K562 (cell line): ENCODE results near the gene CYBRD1. TPM values are rescaled to one million over a fixed set of nuclear protein-coding genes. Genes with fewer than 3 reads are reported as not detected.

ENCODE experiments used
- CEBPZ ChIP-seq: fragments of 150-350 bp; IDR thresholded peaks from 2 replicates; pipeline ENCODE4 v1.6.1; 2014; ENCODE audit warnings: low read depth, mild to moderate bottlenecking, low read length, borderline replicate concordance
- CUX1 ChIP-seq: fragments of 200-800 bp; sonication (Bioruptor generic); IDR thresholded peaks from 2 replicates; pipeline ENCODE4 v1.6.1; 2016; ENCODE audit warnings: missing genetic modification characterization, missing compliant biosample characterization
- ETV5 ChIP-seq: sonication (generic); formaldehyde crosslinking; IDR thresholded peaks from 2 replicates; pipeline ENCODE4 v1.4.0; 2020; ENCODE audit warnings: low read depth, mild to moderate bottlenecking, missing genetic modification reagents
- GTF2F1 ChIP-seq: IDR thresholded peaks from 2 replicates; pipeline ENCODE4 v1.6.1; 2011; ENCODE audit warnings: low read depth, low read length, improper control_type of control experiment
- HMGXB4 ChIP-seq: sonication (generic); formaldehyde crosslinking; IDR thresholded peaks from 2 replicates; pipeline ENCODE4 v1.8.1; 2023; ENCODE audit warnings: mild to moderate bottlenecking, missing genetic modification reagents
- MAX ChIP-seq: sonication (generic); formaldehyde crosslinking; IDR thresholded peaks from 2 replicates; pipeline ENCODE4 v1.9.0; 2022; ENCODE audit warnings: mild to moderate bottlenecking, missing genetic modification reagents
- SNRNP70 ChIP-seq: fragments of 200-400 bp; formaldehyde crosslinking; optimal IDR thresholded peaks from 2 replicates; pipeline ENCODE3; 2017; ENCODE audit warnings: low read depth, low read length
- TFAP4 ChIP-seq: sonication (generic); formaldehyde crosslinking; IDR thresholded peaks from 2 replicates; pipeline ENCODE4 v1.8.0; 2022; ENCODE audit warnings: missing genetic modification reagents, mild to moderate bottlenecking, moderate library complexity, borderline replicate concordance
- ZNF518B ChIP-seq: fragments of 250-450 bp; sonication (Bioruptor Pico); IDR thresholded peaks from 2 replicates; pipeline ENCODE4 v1.5.0; 2021; ENCODE audit warnings: mild to moderate bottlenecking, moderate library complexity
- polyA plus RNA-seq, 8 experiments: library from polyadenylated mRNA; depleted of rRNA in 4 of 8; stranded (reverse) in 5 of 8; unstranded in 3 of 8; fragments of >200 nt; fragmentation: Nextera tagmentation in 2 of 8; fragmentation: Illumina TruSeq in 1 of 8; extraction: Ambion mirVana in 2 of 8; extraction: Trizol in 1 of 8; gene quantifications; 2 replicates each; pipeline versions ENCODE4 v1.2.1 to v1.2.3, GENCODE V29; 2011 to 2014; ENCODE audit warnings: inconsistent platforms in 1 of 8, missing spikeins in 1 of 8
- total RNA-seq, 7 experiments: library from RNA; depleted of rRNA in 6 of 7; stranded (reverse); fragments of >200 nt in 6 of 7; fragmentation: Illumina TruSeq in 2 of 7; extraction: Trizol in 2 of 7; gene quantifications; 2 replicates each; pipeline versions ENCODE4 v1.2.1 to v1.2.3, GENCODE V29; 2011 to 2021; ENCODE audit warnings: low replicate concordance in 1 of 7

CYBRD1 gene
- total and polyA plus RNA-seq, 9 of the 15 experiments (the other 6 are each of a cell fraction or from before 2014, with no cell fraction given) = 9.6 to 22.4 (median 15.6) TPM

- TF ChIP-seq CUX1 (no peak), GTF2F1 (no peak), ETV5 (CRISPR knock-in tag) (no peak), HMGXB4 (CRISPR knock-in tag) (no peak), TFAP4 (CRISPR knock-in tag) (peak; percentile 56; the same call in 1 of the 2 replicates), SNRNP70 (no peak), MAX (CRISPR knock-in tag) (no peak), CEBPZ (no peak), ZNF518B (CRISPR knock-in tag) (no peak)
Observed at GRCh38 chr2:171574149-171574795, 52.0 kb downstream of the CYBRD1 start (continued).
